Stimulated activated CD4-positive, alpha-beta T cell treated with anti-CD3 and anti-CD28 coated beads, Interleukin-4, amount 100 ng/mL, for 24 hours (primary cell): Measurements from ENCODE around the gene CHD1.
"Not testable (repeated sequence)": the region's sequence is repeated elsewhere in the genome, so short reads cannot be mapped to it uniquely, and the experiment has no call there.

Experiments used
- DNase-seq: peaks from one replicate; pipeline ENCODE4 v3.0.0-alpha.2; 2020

CHD1 gene

DNA sequence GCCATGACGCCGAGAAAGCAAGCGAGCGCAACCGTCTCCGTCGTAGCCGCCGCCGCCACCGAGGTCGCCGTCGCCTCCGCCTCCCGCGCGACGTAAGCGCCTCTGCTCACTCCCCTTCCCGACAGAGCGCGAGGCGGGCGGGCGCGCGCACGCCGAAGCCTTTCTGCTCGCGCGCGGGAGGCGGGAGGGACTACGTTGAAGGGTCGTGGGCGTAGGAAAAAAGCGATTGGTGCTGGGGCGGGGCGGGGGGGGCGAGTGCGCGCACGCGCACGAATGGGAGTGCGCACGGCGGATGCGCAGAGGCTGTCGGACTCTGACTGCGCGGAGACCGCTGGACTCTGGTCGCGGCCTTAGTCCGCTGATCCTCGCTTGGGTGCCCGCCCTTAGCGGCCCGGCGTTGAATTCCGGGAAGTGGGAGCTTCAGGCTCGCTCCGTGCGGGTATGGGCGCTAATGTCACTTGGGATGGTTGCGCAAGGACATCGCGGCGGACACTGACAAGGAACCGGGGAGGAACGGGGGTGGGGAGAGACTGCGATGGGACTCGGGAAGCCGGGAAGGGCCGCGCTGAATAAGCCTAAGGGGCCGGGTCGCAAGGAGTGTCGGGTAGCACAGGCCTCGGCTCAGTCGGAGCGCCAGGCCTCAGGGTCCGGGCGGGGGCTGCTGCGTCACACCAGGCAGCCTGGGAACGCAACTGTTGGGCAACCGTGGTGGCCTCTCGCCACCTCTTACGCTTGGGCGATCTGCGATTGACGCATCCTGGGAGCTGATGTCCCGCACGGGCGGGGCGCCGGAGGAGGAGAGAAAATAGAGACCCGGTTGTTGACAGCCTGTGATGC is at the start of gene CHD1:
TSS of gene CHD1 (minus strand) at position 135 of the 837 bp plus-strand sequence. CDS start 2,621 bp downstream, outside the sequence.
- peak; percentile 96 for DNase-seq

GRCh38 chr5:98978528-98978927 is 49.7 kb upstream of the CHD1 start:
- no peak for DNase-seq

DNA sequence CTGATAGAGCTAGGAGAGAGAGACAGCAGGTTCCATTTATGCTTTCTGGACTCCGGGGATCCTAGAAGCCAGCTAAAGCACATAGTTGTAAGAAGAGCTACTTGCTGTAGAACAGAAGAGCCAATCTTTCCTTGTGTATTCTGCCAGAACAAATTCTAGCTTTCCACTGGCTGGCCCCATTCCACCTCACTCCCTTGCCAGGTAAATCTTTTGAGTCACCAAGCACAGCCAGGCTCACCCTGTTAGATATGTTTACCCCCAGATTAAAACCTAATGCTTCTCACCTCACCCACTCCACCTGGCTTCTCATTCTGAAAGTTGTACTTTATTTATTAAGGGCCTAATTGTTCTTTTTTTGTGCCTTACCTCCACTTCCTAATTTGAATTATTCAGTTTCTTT is 48.9 kb upstream of the CHD1 start:
- no peak for DNase-seq

DNA sequence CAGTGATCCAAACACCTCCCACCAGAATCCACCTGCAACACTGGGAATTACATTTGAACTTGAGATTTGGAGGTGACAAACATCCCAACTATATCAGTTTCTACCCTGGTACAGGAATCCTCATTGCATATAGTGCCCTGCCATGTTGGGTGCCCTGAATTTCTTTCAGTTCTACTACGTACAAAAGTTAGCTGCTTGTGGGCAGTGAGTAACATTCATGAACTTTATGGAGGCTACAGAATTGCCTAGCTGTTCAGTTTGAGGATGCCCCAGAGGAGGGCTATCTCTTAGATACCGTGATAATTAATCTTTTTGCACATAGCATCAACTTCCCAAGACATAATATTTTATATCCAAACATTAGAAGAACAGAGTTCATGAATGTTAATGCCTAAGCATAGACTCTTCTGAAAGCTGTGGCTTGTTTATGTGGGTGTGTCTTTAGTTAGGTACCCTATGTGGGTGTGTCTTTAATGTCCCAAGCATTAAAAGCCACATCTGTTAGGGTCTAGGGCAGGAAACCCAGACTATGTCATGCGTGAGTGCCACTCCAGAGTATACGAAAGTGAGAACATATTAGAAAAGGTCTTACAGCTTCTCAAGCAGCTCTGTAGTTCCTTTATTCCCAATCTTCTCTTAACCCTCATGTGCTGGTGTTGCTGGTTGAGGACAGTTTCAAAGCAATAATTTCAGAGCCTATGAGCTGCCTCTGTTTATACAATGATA is 47.0 kb upstream of the CHD1 start:
- no peak for DNase-seq

- DNase-seq: no peak
These were observed 46.4 kb upstream of the CHD1 start for GRCh38 chr5:98975223-98975622.

GRCh38 chr5:98969400-98969799 is 40.6 kb upstream of the CHD1 start:
- DNase-seq: no peak

DNA sequence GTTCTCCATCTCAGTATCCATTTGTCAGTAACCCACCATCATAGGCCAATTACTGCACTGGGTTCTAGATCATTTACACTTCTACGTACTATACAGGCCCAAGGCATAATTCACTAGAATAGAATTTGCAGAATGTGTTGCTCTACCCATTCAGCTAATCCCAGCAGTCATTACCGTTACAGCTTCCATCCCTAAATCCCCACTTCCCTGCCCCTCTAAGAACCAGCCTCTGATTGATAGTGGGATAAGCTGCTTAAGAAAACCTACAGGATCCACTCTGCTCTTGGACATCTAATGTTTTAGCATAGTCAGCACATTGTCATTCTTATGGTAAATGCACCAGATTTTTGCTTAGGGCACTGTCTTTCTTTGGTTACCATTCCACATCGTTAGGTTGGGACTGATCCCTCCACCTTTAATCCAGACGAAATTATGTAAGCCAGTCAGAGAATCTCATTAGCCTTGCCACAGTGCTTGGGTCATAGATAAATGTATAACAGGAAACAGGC is 39.3 kb upstream of the CHD1 start:
- DNase-seq: no peak

- no peak for DNase-seq
These were observed 36.4 kb upstream of the CHD1 start for GRCh38 chr5:98965226-98965625.

DNA sequence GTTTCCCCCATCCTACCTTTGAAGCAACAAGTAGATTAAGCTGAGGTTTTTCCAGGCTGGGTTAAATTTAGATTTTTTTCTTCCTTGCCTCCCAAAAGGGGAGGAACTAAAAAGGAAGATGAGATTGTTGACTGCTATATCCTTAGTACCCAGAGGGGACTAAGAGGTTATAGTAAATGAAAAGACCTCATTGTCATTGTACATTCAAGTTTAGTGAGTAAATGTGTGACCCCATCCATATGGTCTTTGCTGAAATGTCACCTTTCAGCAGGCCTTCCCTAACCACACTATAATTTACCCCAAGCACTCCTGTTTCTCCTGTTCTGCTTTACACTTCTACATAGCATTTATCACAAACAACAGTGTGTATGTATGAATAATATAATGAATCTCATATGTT is 35.8 kb upstream of the CHD1 start:
- no peak for DNase-seq

- DNase-seq: no peak
These were observed 34.2 kb upstream of the CHD1 start for GRCh38 chr5:98963019-98963418.

DNA sequence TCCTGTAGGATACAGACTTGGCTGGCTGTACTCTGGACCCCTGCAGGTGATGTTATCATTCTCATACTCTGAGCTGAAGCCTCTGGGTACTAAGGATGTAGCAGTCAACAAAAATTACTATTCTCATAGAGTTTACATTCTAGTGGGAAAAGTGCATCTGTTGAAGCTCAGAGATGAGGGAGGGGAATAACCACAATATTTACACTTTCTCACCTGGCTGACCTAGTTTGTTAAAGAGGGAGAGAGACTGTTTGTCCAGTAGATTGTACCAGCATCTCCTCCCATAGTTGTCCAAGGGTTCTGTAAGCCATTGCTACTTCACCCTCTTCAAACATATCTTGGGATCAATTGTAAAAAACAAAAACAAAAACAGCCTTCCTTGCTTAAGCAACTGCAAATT is 33.8 kb upstream of the CHD1 start:
- DNase-seq: no peak

GRCh38 chr5:98961665-98962344 is 33.0 kb upstream of the CHD1 start:
- DNase-seq: no peak

- DNase-seq: no peak
These were observed 28.5 kb upstream of the CHD1 start for GRCh38 chr5:98957307-98957706.

GRCh38 chr5:98955888-98956287 is 27.1 kb upstream of the CHD1 start:
- not testable (repeated sequence) for DNase-seq

- DNase-seq: not testable (repeated sequence)
These were observed 26.7 kb upstream of the CHD1 start for GRCh38 chr5:98955471-98955870.

DNA sequence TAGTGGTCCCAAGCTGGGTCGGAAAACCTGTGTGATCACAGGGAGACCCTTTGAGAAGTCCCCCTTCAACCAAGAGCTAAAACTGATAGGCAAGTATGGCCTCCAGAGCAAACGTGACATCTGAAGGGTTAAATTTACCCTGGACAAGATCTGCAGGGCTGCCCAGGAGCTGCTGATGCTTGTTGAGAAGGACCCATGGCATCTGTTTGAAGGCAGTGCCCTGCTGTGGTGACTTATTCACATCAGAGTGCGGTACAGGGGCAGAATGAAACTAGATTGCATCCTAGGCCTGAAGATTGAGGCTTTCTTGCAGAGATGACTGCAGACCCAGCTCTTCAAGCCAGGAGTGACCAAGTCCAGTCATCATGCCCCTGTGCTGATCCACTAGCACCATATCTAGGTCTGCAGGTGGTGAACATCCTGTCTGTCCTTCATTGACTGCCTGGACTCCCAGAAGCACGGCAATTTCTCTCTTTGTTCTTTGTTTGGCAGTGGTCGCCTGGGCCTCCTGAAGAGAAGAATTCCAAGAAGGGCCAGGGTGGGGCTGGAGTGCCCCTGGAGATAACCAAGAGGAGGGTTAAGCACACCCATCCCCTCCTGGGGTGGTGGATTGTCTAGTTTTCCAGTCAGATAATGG is 25.7 kb upstream of the CHD1 start:
- no peak for DNase-seq

GRCh38 chr5:98942847-98943246 is 14.0 kb upstream of the CHD1 start:
- no peak for DNase-seq

DNA sequence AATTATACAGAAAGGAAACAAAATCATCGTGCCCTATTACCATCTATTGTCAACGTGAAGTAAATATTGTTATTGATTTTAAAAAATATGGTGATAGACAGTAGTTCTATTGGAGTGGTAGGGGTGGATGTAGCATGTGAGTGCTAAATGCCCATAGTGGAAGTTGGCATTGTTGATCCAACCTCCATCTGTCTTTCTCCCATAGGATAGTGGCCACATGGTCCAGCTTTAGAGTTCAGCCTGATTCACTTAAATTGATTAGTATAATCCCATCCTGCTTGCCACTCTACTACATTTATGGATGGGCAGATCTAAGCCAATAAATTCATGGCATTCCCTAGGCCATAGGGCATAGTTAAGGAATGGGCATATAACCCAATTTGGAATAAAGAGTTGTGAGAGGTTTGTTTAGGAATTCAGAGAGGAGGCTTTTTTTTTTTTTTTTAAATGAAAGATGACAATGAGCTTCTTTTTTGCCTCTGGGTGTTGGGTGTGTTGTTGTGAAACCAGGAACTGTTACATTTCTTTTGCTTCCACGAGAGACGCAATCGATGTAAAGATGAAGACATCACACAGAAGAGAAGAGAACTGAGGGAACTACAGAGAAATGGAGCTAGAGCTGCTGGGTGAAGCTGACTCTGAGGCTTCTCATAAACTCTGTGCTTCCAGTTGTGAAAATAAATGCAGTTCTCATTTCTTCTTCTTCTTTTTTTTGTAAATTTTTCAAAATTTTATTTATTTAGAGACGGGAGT is 12.5 kb upstream of the CHD1 start:
- DNase-seq: no peak

- no peak for DNase-seq
These were observed 11.8 kb upstream of the CHD1 start for GRCh38 chr5:98940581-98940980.

- no peak for DNase-seq
These were observed 9.7 kb upstream of the CHD1 start for GRCh38 chr5:98938464-98938863.

GRCh38 chr5:98936948-98937715 is 8.3 kb upstream of the CHD1 start:
- DNase-seq: no peak
